NCI-H2227 (cell line): ENCODE results near the gene GBF1.

Experiments
- DNase-seq: peaks from one replicate; lab custom pipeline; 2025; ENCODE audit not compliant: unreplicated experiment; lab: John Stamatoyannopoulos, UW

The GBF1 gene

GRCh38 chr10:102406815-102407214 lies 161.5 kb downstream of the GBF1 start:
- DNase-seq, result no peak

GRCh38 chr10:102407425-102408130 lies 162.2 kb downstream of the GBF1 start:
- DNase-seq, result no peak

GRCh38 chr10:102408131-102408727 lies 162.9 kb downstream of the GBF1 start:
- no peak for DNase-seq

- DNase-seq, result peak; percentile 75
Observed at GRCh38 chr10:102408728-102409603, 163.6 kb downstream of the GBF1 start.

- peak; percentile 28 for DNase-seq
Observed at GRCh38 chr10:102409604-102410428, 164.5 kb downstream of the GBF1 start.

- peak; percentile 48 for DNase-seq
Observed at GRCh38 chr10:102410429-102411073, 165.2 kb downstream of the GBF1 start.

GRCh38 chr10:102411341-102412255 lies 166.3 kb downstream of the GBF1 start:
- DNase-seq, result peak; percentile 25

- no peak for DNase-seq
Observed at GRCh38 chr10:102412293-102412692, 167.0 kb downstream of the GBF1 start.

GRCh38 chr10:102413053-102413705 lies 167.8 kb downstream of the GBF1 start:
- DNase-seq, result peak; percentile 88

GRCh38 chr10:102413806-102414561 lies 168.7 kb downstream of the GBF1 start:
- DNase-seq, result no peak

- DNase-seq, result no peak
Observed at GRCh38 chr10:102414749-102415148, 169.4 kb downstream of the GBF1 start.

- DNase-seq, result no peak
Observed at GRCh38 chr10:102416283-102416682, 171.0 kb downstream of the GBF1 start.

GRCh38 chr10:102416695-102417094 lies 171.4 kb downstream of the GBF1 start:
- DNase-seq, result no peak

GRCh38 chr10:102418622-102419268 lies 173.4 kb downstream of the GBF1 start, which contains the start of gene PSD:
PSD (minus strand) TSS chr10:102418785; CDS start chr10:102417038, 1,747 bp downstream.
- DNase-seq, result peak; percentile 83

GRCh38 chr10:102419269-102420180 lies 174.2 kb downstream of the GBF1 start:
- peak; percentile 88 for DNase-seq

- no peak for DNase-seq
Observed at GRCh38 chr10:102420181-102420713, 174.9 kb downstream of the GBF1 start.
